ENCODE data around the gene FXYD6.
A peak's percentile ranks its signal among the peaks of the same experiment; 100 is the strongest.

FXYD6 gene

DNA sequence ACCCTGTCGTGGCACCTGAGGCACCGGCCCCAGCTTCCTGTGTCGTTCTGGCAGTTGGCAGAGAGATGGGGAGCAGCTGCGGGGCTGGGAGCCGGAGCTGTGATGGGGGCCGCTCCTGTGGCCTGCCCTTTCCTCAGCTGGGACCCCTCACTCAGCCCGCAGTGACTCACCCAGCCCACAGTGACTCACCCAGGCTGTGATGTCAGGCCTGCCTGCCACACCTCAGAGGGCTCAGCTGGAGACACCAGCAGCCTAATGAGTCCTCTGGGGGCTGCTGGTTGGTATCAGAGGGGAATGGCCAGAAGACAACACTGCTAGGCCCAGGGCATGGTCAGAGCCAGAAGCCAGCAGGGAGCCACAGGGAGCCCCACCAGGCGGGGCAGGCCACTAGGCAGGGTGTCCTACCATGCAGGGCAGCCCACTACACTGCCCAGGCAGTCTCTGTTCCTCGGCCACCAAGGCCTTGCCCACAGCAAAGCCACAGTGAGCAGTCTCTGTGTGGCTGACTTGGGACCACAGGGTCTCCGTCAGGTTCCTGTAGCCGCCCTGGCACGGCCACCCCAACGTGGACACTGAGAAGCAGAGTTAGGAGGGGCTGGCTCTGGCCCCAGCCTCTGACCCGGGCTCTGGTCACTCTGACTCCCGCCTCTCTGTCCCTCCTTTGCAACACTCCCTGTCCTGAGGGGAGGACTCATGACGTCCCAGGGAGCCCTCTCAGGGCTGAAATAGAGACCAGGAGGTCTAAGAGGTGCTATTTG is 47.7 kb downstream of the FXYD6 start:
- DNase-seq: peak; percentile 82 to 85

GRCh38 chr11:117827521-117828511 is 48.6 kb downstream of the FXYD6 start:
- no peak for DNase-seq

- DNase-seq: no peak
Observed at GRCh38 chr11:117826832-117827231, 49.6 kb downstream of the FXYD6 start.

- no peak for DNase-seq
Observed at GRCh38 chr11:117826190-117826570, 50.3 kb downstream of the FXYD6 start.

GRCh38 chr11:117825538-117826189 is 50.8 kb downstream of the FXYD6 start:
- DNase-seq: no peak

- no peak for DNase-seq
Observed at GRCh38 chr11:117824571-117825537, 51.6 kb downstream of the FXYD6 start, which contains the start of gene FXYD2. Gene FXYD2, minus strand, starts transcription at chr11:117824744. Its CDS starts 66 bp downstream, at chr11:117824678.

GRCh38 chr11:117823946-117824420 is 52.5 kb downstream of the FXYD6 start:
- no peak for DNase-seq

DNA sequence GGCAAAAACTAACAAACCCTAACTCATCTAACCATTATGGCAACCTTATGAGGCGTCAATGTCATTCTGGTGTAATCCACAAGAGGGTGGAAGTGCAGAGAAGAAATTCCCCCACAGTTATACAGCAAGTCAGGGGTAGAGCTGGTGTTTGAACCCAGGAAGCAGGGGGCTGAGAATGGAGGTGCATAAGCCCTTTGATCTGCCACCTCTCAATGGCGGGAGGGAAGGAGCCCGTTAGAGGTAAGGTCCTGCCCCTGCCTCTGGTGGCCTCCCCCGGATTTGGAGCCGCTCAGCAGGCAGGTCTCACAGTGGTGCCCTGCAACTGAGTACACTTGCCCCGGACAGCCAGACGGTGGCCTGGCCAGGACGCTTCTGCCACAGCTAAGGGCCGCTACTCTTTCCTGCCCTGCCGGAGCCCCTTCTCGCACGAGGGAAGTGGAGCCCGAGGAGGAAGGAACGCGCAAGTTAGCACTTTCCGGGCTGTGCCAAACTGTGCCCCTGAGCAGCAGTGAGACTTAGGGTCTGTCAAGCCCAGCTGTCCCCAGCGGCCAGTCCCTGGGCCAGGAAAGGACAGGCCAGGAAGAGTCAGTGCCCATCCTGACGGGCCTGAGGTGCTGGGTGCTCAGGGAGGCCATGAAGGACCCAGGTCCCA is 53.0 kb downstream of the FXYD6 start:
- DNase-seq: no peak

- peak; percentile 70 to 77 for DNase-seq
Observed at GRCh38 chr11:117822074-117823033, 54.1 kb downstream of the FXYD6 start.

GRCh38 chr11:117821431-117821830 is 55.0 kb downstream of the FXYD6 start:
- DNase-seq: no peak

GRCh38 chr11:117820516-117820915 is 55.9 kb downstream of the FXYD6 start:
- no peak for DNase-seq

GRCh38 chr11:117820071-117820470 is 56.4 kb downstream of the FXYD6 start:
- no peak for DNase-seq

DNA sequence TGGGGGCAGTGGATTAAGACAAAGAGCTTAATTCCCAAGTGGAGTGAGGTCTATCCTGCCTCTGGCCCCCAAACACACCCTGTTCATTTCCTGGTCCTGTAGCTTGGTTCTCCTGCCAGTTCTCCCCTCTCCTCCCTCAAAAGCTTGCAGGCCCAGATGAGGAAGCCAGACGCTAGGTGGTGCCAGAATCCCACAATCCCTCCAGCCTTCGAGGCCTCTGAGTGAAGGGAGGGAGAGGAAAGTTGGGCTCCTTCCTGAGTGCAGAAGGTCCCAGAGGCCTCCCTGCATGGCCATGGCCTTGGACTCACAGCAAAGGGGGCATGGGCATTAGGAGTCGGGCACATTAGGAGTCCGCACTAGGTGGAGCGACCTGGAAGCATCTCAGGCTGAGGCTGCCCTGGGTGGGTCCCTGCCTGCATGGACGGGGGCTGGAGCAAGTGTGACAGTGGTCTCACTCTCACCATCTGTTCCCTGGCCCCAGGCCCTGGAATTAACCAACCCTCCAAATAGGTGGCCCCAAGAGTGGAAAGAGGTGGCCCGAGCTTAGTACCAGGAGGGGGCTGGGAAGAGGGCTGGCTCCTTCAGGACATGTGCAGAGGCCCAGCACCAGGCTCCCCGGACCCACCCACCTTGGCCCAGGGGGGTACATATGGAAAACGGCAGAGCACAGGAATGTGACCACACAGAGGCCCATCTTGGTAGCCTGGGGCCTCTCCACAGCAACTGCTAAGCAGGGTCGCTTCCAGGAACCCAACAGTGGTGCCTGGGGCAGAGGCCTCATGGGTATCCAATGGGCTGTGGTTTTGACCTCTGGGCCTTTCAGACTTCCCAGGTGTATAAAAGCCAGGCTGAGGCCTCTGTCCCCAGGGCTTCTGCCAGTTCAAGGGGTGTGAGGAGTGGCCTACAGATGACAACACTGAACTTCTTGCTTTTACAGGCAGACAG is 57.1 kb downstream of the FXYD6 start:
- no peak for DNase-seq

GRCh38 chr11:117818041-117818873 is 58.2 kb downstream of the FXYD6 start:
- peak; percentile 51 to 67 for DNase-seq

DNA sequence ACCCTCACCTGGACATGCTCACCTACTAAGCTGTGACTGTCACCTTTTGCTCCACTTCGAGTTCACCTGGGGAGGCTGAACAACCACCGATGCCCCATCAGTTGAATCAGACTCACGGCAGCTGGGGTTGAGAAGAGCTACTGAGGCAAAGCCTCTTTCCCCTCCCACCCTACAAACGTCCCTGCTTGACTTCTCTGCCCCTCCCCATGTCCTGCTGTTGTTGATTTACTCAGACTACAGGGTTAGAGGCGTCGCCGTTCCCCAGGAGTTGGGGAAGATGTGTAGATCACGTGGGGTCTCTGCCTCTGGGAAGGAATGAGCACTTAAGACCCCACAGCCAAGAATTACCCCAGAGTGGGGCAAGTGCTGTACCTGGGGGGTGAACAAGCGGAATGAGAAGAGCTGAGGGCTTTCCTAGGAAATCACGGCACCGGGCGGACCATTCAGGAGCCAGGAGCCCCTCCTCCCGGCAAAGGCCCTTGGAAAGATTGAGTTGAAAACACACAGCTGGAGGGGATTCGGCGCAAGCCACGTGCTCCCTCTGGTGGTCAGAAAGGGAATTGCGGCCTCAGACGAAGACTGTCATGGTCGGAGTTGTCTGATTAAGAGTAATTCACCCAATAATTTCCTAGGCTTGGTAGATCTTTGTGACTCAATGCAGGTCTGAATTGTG is 59.0 kb downstream of the FXYD6 start:
- DNase-seq: peak; percentile 96 to 97

DNA sequence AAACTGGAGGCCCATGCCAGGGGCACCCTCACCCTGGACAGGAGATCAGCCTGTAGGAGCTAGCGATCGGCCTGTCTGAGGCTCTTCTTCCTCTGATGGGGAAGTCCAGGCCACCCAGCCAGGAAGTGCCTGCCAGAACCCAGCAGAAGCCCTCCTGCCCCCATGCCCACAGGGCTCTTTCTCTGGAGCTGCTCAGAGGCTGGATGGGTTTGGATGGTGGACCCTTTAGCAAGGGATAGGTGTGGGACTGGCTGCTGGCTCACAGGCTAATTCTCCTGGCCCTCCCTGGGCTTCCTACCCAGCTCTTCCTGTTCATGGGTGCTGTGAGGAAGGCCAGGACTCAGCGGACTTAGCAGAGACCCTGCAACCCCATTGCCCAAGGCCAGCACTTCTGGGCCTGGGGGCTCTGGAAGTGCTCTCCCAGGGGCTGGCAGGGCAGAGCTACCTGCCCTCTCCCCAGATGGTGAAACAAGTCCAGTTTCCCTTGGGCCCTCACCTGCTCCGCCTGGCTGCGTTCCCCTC is 59.6 kb downstream of the FXYD6 start:
- DNase-seq: no peak

- no peak for DNase-seq
Observed at GRCh38 chr11:117816151-117816741, 60.2 kb downstream of the FXYD6 start.
